Measurements from ENCODE around the gene CELF4.
A peak's percentile ranks its signal among the peaks of the same experiment; 100 is the strongest.

The CELF4 gene

GRCh38 chr18:37339701-37340215, 225.8 kb downstream of the CELF4 start:
- no peak for DNase-seq

GRCh38 chr18:37336568-37337285, 228.9 kb downstream of the CELF4 start:
- DNase-seq = no peak

GRCh38 chr18:37335409-37335736, 230.2 kb downstream of the CELF4 start:
- DNase-seq = no peak

- DNase-seq = no peak
These were observed 230.8 kb downstream of the CELF4 start for GRCh38 chr18:37334631-37335408.

GRCh38 chr18:37332628-37333420, 232.8 kb downstream of the CELF4 start:
- DNase-seq = no peak

GRCh38 chr18:37332219-37332618, 233.4 kb downstream of the CELF4 start:
- DNase-seq = no peak

GRCh38 chr18:37330173-37330572, 235.4 kb downstream of the CELF4 start:
- no peak for DNase-seq

- DNase-seq = no peak
These were observed 236.5 kb downstream of the CELF4 start for GRCh38 chr18:37328946-37329719.

GRCh38 chr18:37327063-37327577, 238.5 kb downstream of the CELF4 start:
- no peak for DNase-seq

GRCh38 chr18:37322492-37323035, 243.0 kb downstream of the CELF4 start:
- DNase-seq = peak; percentile 51

- no peak for DNase-seq
These were observed 243.8 kb downstream of the CELF4 start for GRCh38 chr18:37321582-37322491.

GRCh38 chr18:37320317-37320716, 245.3 kb downstream of the CELF4 start:
- no peak for DNase-seq

- DNase-seq = no peak
These were observed 246.9 kb downstream of the CELF4 start for GRCh38 chr18:37318360-37319355.

GRCh38 chr18:37317486-37317885, 248.1 kb downstream of the CELF4 start:
- DNase-seq = no peak

GRCh38 chr18:37316468-37316867, 249.1 kb downstream of the CELF4 start:
- no peak for DNase-seq

GRCh38 chr18:37315935-37316334, 249.7 kb downstream of the CELF4 start:
- DNase-seq = no peak

- DNase-seq = no peak
These were observed 251.1 kb downstream of the CELF4 start for GRCh38 chr18:37314534-37314933.

- DNase-seq = no peak
These were observed 252.0 kb downstream of the CELF4 start for GRCh38 chr18:37313624-37314023.

- no peak for DNase-seq
These were observed 255.7 kb downstream of the CELF4 start for GRCh38 chr18:37309861-37310260.

- DNase-seq = no peak
These were observed 256.5 kb downstream of the CELF4 start for GRCh38 chr18:37309059-37309458.
